Gastrocnemius medialis (tissue), 4 donors: ENCODE measurements around the gene CCL11. TPM values are rescaled to one million over a fixed set of nuclear protein-coding genes. Genes with fewer than 3 reads are reported as not detected.

Experiments used
- ATAC-seq, 2 donors: fragments of 150-250 bp; one replicate each; pipeline ENCODE4 v1.9.1; 2016
- DNase-seq, 2 donors: peaks; one replicate each; pipeline ENCODE4 v3.0.0-alpha.2; 2019
- H3K27ac ChIP-seq, 4 donors: fragments of 200-600 bp; sonication (generic); 1 replicate in 1 of 4; 2 replicates in 3 of 4; pipeline ENCODE4 v1.5.1; 2016 to 2018; ENCODE audit warnings: mild to moderate bottlenecking in 2 of 4, moderate library complexity in 1 of 4
- H3K27me3 ChIP-seq, 3 donors: fragments of 200-600 bp; sonication (generic) in 2 of 3; 1 replicate in 1 of 3; 2 replicates in 2 of 3; pipeline versions ENCODE4 v1.5.1 to v1.6.0; 2016 to 2019; ENCODE audit warnings: mild to moderate bottlenecking in 1 of 3, moderate library complexity in 1 of 3
- H3K36me3 ChIP-seq, 2 donors: fragments of 200-600 bp; sonication (generic) in 1 of 2; one replicate each; pipeline ENCODE4 v1.5.1; 2017 to 2018
- H3K4me1 ChIP-seq, 2 donors: fragments of 200-600 bp; sonication (generic) in 1 of 2; one replicate each; pipeline ENCODE4 v1.5.1; 2016 to 2017; ENCODE audit warnings: mild to moderate bottlenecking in 2 of 2
- H3K4me3 ChIP-seq, 4 donors: fragments of 200-600 bp; sonication (generic) in 3 of 4; 1 replicate in 1 of 4; 2 replicates in 3 of 4; pipeline ENCODE4 v1.5.1; 2016 to 2019; ENCODE audit warnings: mild to moderate bottlenecking in 2 of 4
- H3K9me3 ChIP-seq, 3 donors: fragments of 200-600 bp; sonication (generic) in 2 of 3; 1 replicate in 1 of 3; 2 replicates in 2 of 3; pipeline ENCODE4 v1.5.1; 2016 to 2019
- CTCF ChIP-seq, 5 experiments: fragments of 450-650 bp in 3 of 5; fragments of 200-600 bp in 2 of 5; sonication (generic) in 2 of 5; IDR thresholded peaks in 4 of 5; conservative IDR thresholded peaks in 1 of 5; 1 replicate in 4 of 5; 2 replicates in 1 of 5; pipeline ENCODE4 v1.5.1; 2016 to 2019; ENCODE audit warnings: antibody characterized with exemption in 5 of 5, mild to moderate bottlenecking in 3 of 5, moderate library complexity in 3 of 5
- POLR2A ChIP-seq, 2 donors: fragments of 450-650 bp; IDR thresholded peaks; one replicate each; pipeline ENCODE4 v1.6.1; 2017; ENCODE audit warnings: antibody characterized with exemption in 2 of 2, mild to moderate bottlenecking in 2 of 2, moderate library complexity in 2 of 2
- in situ Hi-C, 4 donors: fragments of 200-750 bp; cut with MboI; loops; one replicate each; pipeline versions ENCODE4 v1.15.0 to v1.8.0; 2017; ENCODE audit warnings: low sequenced_read_pairs in 4 of 4
- intact Hi-C: fragments of 100-400 bp; cut with DNase I; formaldehyde crosslinking; loops from one replicate; pipeline ENCODE4 v1.15.1; 2023; ENCODE audit warnings: low total_unique reads
- total RNA-seq, 4 donors: library from RNA; depleted of rRNA; stranded (reverse); fragments of >200 nt; gene quantifications; one replicate each; pipeline versions ENCODE4 v1.1.0 to v1.2.3, GENCODE V29; 2016

The CCL11 gene
- total RNA-seq, 4 donors from 2014 or later = not detected

- Histone ChIP-seq H3K27me3 (no peaks in the 10 kb centered on the region), H3K4me1 (peaks cover 25 to 47% of the 10 kb centered on the region in 2 donors), H3K4me3 (no peak overlapping the region), H3K36me3 (no peaks in the 10 kb centered on the region), H3K27ac (peak overlapping the region in 1 of 4 donors; percentile 47), H3K9me3 (no peaks in the 10 kb centered on the region)
- ATAC-seq (no peak), DNase-seq (no peak)
- TF ChIP-seq POLR2A (IDR thresholded peaks at IDR 0.05) (no peak), CTCF (IDR thresholded peaks at IDR 0.05 in 4 of 5, conservative IDR thresholded peaks at IDR 0.05 in 1 of 5) (no peak)
- intact Hi-C loops = no loop called here
- in situ Hi-C loops = no loop called here
Measured at GRCh38 chr17:34242587-34243363, 42.8 kb upstream of the CCL11 start.

- H3K27ac ChIP-seq = no peak overlapping the region
Measured at GRCh38 chr17:34243364-34244320, 41.9 kb upstream of the CCL11 start.

DNA sequence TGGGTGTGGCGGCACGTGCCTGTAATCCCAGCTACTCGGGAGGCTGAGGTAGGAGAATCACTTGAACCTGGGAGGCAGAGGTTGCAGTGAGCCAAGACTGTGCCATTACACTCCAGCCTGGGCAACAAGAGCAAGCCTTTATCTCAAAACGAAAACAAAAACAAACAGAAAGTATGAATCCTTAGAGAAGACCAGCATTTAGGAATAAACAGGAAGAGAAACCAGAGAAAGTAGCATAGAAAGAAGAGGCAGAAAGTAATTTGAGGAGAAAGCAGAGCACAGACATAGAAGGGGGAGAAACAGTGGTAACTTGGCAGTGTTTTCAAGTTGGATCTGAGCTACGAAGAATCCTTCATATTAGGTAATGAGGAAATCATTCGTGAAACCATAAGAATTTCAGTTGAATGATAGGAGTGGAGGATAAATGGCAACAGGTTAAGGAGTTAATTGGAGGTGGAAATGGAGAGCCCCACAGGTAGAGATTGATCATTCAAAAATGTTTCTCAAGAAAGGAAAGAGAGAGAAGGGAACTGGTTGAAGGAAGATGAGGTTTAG is 40.1 kb upstream of the CCL11 start:
- H3K4me3 ChIP-seq = no peak overlapping the region
- H3K4me1 ChIP-seq = peaks cover 21 to 53% of the 10 kb centered on the region in 2 donors
- no peaks in the 10 kb centered on the region for H3K36me3 ChIP-seq
- ATAC-seq (no peak), DNase-seq (no peak)
- TF ChIP-seq CTCF (IDR thresholded peaks at IDR 0.05 in 4 of 5, conservative IDR thresholded peaks at IDR 0.05 in 1 of 5) = no peak
- TF ChIP-seq POLR2A (IDR thresholded peaks at IDR 0.05) = no peak
- in situ Hi-C loops (no loop called here), intact Hi-C loops (no loop called here)
- H3K9me3 ChIP-seq = no peaks in the 10 kb centered on the region
- H3K27ac ChIP-seq = no peak overlapping the region
- no peaks in the 10 kb centered on the region for H3K27me3 ChIP-seq

More at GRCh38 chr17:34243364-34244320, 41.9 kb upstream of the CCL11 start:
- no peaks in the 10 kb centered on the region for H3K27me3 ChIP-seq
- no peak for TF ChIP-seq POLR2A (IDR thresholded peaks at IDR 0.05)
- TF ChIP-seq CTCF (IDR thresholded peaks at IDR 0.05 in 4 of 5, conservative IDR thresholded peaks at IDR 0.05 in 1 of 5) = no peak
- no peaks in the 10 kb centered on the region for H3K9me3 ChIP-seq
- ATAC-seq (no peak), DNase-seq (no peak)
- in situ Hi-C loops (no loop called here), intact Hi-C loops (no loop called here)
- H3K36me3 ChIP-seq = no peaks in the 10 kb centered on the region
- H3K4me1 ChIP-seq = peaks cover 25 to 44% of the 10 kb centered on the region in 2 donors
- no peak overlapping the region for H3K4me3 ChIP-seq

DNA sequence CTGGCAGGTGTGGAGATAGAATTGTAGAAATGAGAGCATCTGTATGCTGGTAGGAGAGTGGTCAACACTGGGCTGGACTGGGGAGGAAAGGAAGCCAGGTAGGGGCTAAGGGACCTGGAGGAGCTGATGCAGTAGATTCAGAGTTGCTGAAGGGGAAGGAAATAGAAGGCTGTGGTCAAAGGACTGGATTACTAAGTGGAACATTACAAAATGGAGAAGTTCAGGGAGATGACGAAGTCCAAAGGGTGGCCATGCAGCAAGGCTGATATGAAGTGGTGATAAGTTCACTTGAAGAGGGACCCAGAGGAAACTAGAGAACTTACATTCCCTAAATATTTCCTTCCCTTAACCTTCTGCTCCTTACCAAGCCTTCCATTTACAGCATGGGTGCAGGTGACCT is 39.1 kb upstream of the CCL11 start:
- H3K36me3 ChIP-seq = no peaks in the 10 kb centered on the region
- peaks cover 14 to 54% of the 10 kb centered on the region in 2 donors for H3K4me1 ChIP-seq
- no peaks in the 10 kb centered on the region for H3K9me3 ChIP-seq
- DNase-seq (no peak), ATAC-seq (no peak)
- intact Hi-C loops = no loop called here
- TF ChIP-seq CTCF (IDR thresholded peaks at IDR 0.05 in 4 of 5, conservative IDR thresholded peaks at IDR 0.05 in 1 of 5) = no peak
- no peak for TF ChIP-seq POLR2A (IDR thresholded peaks at IDR 0.05)
- no peak overlapping the region for H3K27ac ChIP-seq
- no peak overlapping the region for H3K4me3 ChIP-seq
- H3K27me3 ChIP-seq = no peaks in the 10 kb centered on the region
- in situ Hi-C loops = no loop called here
